OCI-LY7 (cell line): ENCODE measurements around the gene EP400.

Experiments
- CTCF ChIP-seq: fragments of 200-600 bp; sonication (generic); conservative IDR thresholded peaks from 2 replicates; pipeline ENCODE4 v1.5.1; 2014; ENCODE audit warnings: mild to moderate bottlenecking, antibody characterized with exemption, low read length, moderate library complexity, mixed read lengths
- EZH2phosphoT487 ChIP-seq: fragments of 200-600 bp; sonication (generic); IDR thresholded peaks from 2 replicates; pipeline ENCODE4 v1.6.1; 2018; ENCODE audit warnings: low read depth, borderline replicate concordance, mild to moderate bottlenecking, mixed run types, antibody characterized with exemption, low read length, moderate library complexity, mixed read lengths

DNA sequence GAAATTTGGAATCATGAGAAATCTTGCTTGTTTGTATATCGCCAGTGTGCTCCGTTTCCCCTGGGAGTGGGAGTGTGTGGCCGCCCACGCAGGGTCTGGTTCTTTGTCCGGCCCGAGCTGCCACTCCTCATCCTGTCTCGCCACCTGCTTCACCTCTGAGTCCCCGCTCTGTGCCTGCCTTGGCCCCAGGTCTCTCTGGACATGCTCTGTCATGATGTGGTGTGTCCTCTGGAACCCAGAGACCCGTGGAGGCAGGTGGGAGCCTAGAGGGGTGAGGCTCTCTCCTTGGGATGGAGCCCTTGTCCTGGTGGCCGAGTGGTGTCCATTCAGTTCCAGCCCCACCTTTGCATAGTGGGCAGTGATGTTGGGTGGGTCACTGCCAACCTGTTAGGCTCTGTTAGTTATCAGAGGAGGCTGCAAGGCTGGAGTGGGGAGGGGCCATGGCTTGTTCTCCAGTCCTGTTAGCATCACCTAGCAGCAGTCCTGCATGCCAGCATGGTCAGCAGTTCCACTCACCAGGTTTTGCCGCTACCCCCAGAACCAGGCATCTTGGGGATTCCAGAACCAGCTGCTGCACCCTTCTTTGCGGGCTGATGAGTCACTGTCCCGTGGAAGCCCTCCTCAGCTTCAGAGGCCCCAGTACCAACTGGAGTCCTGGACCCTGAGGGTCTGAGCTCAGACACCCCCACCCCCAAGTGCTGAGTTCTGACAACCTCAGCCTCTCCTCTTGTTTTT, 76.5 kb downstream of the EP400 start:
- TF ChIP-seq CTCF (no peak), EZH2phosphoT487 (no peak)
